HepG2 (cell line): ENCODE data around the gene MAPK13. TPM values are rescaled to one million over a fixed set of nuclear protein-coding genes. Genes with fewer than 3 reads are reported as not detected.

Source experiments
- AKAP8 ChIP-seq: sonication (generic); formaldehyde crosslinking; IDR thresholded peaks from 2 replicates; pipeline ENCODE4 v1.5.1; 2020; ENCODE audit warnings: mild to moderate bottlenecking, missing genetic modification reagents
- CENPT ChIP-seq: sonication (generic); formaldehyde crosslinking; IDR thresholded peaks from 2 replicates; pipeline ENCODE4 v1.8.0; 2022; ENCODE audit warnings: low read depth, mild to moderate bottlenecking, moderate library complexity, missing genetic modification reagents
- DNMT3B ChIP-seq: conservative IDR thresholded peaks from 2 replicates; pipeline ENCODE4 v1.6.1; 2016; ENCODE audit warnings: missing biosample characterization, control low read depth
- GPN1 ChIP-seq: sonication (generic); formaldehyde crosslinking; IDR thresholded peaks from 2 replicates; pipeline ENCODE4 v1.5.1; 2020; ENCODE audit warnings: missing genetic modification reagents, borderline replicate concordance
- IRF2 ChIP-seq: IDR thresholded peaks from 2 replicates; pipeline ENCODE4 v1.6.1; 2018; ENCODE audit warnings: missing genetic modification reagents, missing compliant biosample characterization
- MXI1 ChIP-seq: IDR thresholded peaks from 3 replicates; pipeline ENCODE4 v1.6.1; 2012; ENCODE audit warnings: low read depth, low read length, inconsistent platforms, borderline replicate concordance
- NONO ChIP-seq, 2 experiments: fragments of 450-650 bp in 1 of 2; sonication (generic) in 1 of 2; formaldehyde crosslinking in 1 of 2; IDR thresholded peaks in 1 of 2; conservative IDR thresholded peaks in 1 of 2; 2 replicates each; pipeline versions ENCODE4 v1.6.1 to v1.8.0; 2017 to 2022; ENCODE audit warnings: mild to moderate bottlenecking in 1 of 2, missing genetic modification reagents in 1 of 2, moderate library complexity in 1 of 2
- REXO4 ChIP-seq: sonication (generic); formaldehyde crosslinking; IDR thresholded peaks from 2 replicates; pipeline ENCODE4 v1.8.0; 2022; ENCODE audit warnings: missing genetic modification reagents, mild to moderate bottlenecking, borderline replicate concordance
- RXRB ChIP-seq: IDR thresholded peaks from 2 replicates; pipeline ENCODE4 v1.6.1; 2016; ENCODE audit warnings: borderline replicate concordance, missing genetic modification reagents, missing compliant biosample characterization
- SUZ12 ChIP-seq: fragments of 150-350 bp; IDR thresholded peaks from 2 replicates; pipeline ENCODE4 v1.6.1; 2014; ENCODE audit warnings: low read depth, low read length
- ZNF121 ChIP-seq: sonication (generic); formaldehyde crosslinking; IDR thresholded peaks from 2 replicates; pipeline ENCODE4 v1.5.0; 2020; ENCODE audit warnings: mild to moderate bottlenecking, missing genetic modification reagents
- ZNF292 ChIP-seq: sonication (generic); formaldehyde crosslinking; IDR thresholded peaks from 2 replicates; pipeline ENCODE4 v1.8.1; 2022; ENCODE audit warnings: mild to moderate bottlenecking, low read depth, missing genetic modification reagents, borderline replicate concordance
- ZNF317 ChIP-seq: sonication (generic); formaldehyde crosslinking; IDR thresholded peaks from 2 replicates; pipeline ENCODE4 v1.5.0; 2020; ENCODE audit warnings: mild to moderate bottlenecking, missing genetic modification reagents
- ZNF34 ChIP-seq: sonication (generic); formaldehyde crosslinking; IDR thresholded peaks from 2 replicates; pipeline ENCODE4 v1.4.0; 2020; ENCODE audit warnings: mild to moderate bottlenecking, missing genetic modification reagents, borderline replicate concordance
- ZNF432 ChIP-seq: sonication (generic); formaldehyde crosslinking; IDR thresholded peaks from 2 replicates; pipeline ENCODE4 v1.5.0; 2020; ENCODE audit warnings: missing genetic modification reagents, mild to moderate bottlenecking, borderline replicate concordance
- ZNF615 ChIP-seq: sonication (generic); formaldehyde crosslinking; IDR thresholded peaks from 2 replicates; pipeline ENCODE4 v1.5.0; 2020; ENCODE audit warnings: mild to moderate bottlenecking, missing genetic modification reagents, borderline replicate concordance
- ZNF747 ChIP-seq: sonication (generic); formaldehyde crosslinking; IDR thresholded peaks from 2 replicates; pipeline ENCODE4 v1.8.1; 2023; ENCODE audit warnings: missing genetic modification reagents, mild to moderate bottlenecking, borderline replicate concordance
- polyA plus RNA-seq, 8 experiments: library from polyadenylated mRNA; depleted of rRNA in 3 of 8; stranded (reverse) in 7 of 8; unstranded in 1 of 8; fragments of >200 nt; fragmentation: Illumina TruSeq in 4 of 8; extraction: Trizol in 4 of 8; gene quantifications; 2 replicates each; pipeline versions ENCODE4 v1.2.1 to v1.2.3, GENCODE V29; 2011 to 2016; ENCODE audit warnings: low read depth in 4 of 8, missing spikeins in 1 of 8, mixed read lengths in 1 of 8; ENCODE audit not compliant: insufficient read depth in 1 of 8
- total RNA-seq, 5 experiments: library from RNA; depleted of rRNA; stranded (reverse); fragments of >200 nt; fragmentation: Illumina TruSeq; extraction: Trizol; gene quantifications; 2 replicates each; pipeline ENCODE4 v1.2.3, GENCODE V29; 2016; ENCODE audit warnings: low read depth in 1 of 5
- TF ChIP-seq, protein P1 (sequence below): sonication (generic); formaldehyde crosslinking; IDR thresholded peaks from 2 replicates; pipeline ENCODE4 v1.8.1; 2022; ENCODE audit warnings: mild to moderate bottlenecking, missing genetic modification reagents
- TF ChIP-seq, protein P2 (sequence below): sonication (generic); formaldehyde crosslinking; IDR thresholded peaks from 2 replicates; pipeline ENCODE4 v1.5.0; 2020; ENCODE audit warnings: mild to moderate bottlenecking, missing genetic modification reagents
- TF ChIP-seq, protein P3 (sequence below): sonication (generic); formaldehyde crosslinking; IDR thresholded peaks from 2 replicates; pipeline ENCODE4 v1.5.0; 2020; ENCODE audit warnings: missing genetic modification reagents
- TF ChIP-seq, protein P4 (sequence below): sonication (generic); formaldehyde crosslinking; IDR thresholded peaks from 2 replicates; pipeline ENCODE4 v1.4.0; 2020; ENCODE audit warnings: missing genetic modification reagents
- TF ChIP-seq, protein P5 (sequence below): sonication (generic); formaldehyde crosslinking; IDR thresholded peaks from 2 replicates; pipeline ENCODE4 v1.8.0; 2022; ENCODE audit warnings: mild to moderate bottlenecking, missing genetic modification reagents, moderate library complexity

The MAPK13 gene
- total and polyA plus RNA-seq, 2 of the 13 experiments (the other 11 are each of a cell fraction or from before 2014, with no cell fraction given) = 12.7 to 43.4 TPM

DNA sequence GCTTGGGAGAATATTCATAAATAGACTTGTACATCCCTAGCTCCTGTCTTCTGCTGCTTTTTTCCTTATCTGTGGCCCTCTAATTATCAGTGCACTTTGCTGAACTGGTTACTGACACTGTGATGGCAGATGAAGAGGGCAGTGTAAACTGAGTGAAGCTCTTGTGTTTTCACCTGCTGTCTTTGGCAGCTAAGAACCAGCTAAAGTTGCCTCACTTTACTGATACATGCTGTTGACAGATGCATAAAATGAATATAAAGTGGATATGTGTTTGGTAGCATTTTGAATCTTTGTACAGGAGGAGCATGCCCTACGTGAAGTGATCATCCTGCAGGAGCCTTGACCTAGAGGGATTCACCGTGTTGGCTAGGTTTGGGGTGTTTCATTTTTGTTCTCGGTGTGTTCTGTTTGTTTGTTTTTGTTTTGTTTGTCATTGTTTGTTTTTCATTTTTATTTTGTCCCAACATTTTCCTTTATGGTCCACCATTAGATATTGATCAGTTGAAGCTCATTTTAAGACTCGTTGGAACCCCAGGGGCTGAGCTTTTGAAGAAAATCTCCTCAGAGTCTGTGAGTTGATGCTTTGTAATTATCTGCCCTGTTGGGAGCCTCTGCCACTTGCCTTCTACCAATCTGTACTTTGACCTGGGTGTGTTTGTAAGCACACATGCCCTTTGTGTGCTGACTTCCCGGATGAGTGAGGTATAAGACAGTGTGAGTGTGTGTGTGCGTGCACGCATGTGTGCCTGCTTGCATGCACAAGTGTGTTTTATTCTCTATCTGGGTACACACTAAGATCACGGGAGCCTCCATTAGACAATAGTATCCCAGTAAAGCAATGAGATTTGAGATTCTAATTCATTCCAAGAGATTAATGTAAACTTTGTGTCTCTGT is 34.6 kb upstream of the MAPK13 start (continued):
- peak; percentile 86; the same call in 1 of the 2 replicates for TF ChIP-seq RXRB
- 0 out of 2 replicates have a peak, but pooled peaks have one; percentile 28 for TF ChIP-seq ZNF121 (CRISPR knock-in tag)
- TF ChIP-seq REXO4 (CRISPR knock-in tag) = no peak
- TF ChIP-seq, protein P1, sequence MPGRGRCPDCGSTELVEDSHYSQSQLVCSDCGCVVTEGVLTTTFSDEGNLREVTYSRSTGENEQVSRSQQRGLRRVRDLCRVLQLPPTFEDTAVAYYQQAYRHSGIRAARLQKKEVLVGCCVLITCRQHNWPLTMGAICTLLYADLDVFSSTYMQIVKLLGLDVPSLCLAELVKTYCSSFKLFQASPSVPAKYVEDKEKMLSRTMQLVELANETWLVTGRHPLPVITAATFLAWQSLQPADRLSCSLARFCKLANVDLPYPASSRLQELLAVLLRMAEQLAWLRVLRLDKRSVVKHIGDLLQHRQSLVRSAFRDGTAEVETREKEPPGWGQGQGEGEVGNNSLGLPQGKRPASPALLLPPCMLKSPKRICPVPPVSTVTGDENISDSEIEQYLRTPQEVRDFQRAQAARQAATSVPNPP (CRISPR knock-in tag) = no peak
- TF ChIP-seq ZNF432 (CRISPR knock-in tag) = no peak
- 0 out of 2 replicates have a peak, but pooled peaks have one; percentile 23 for TF ChIP-seq DNMT3B (CRISPR knock-in tag)
- TF ChIP-seq ZNF292 (CRISPR knock-in tag) = peak; percentile 87; the same call in 1 of the 2 replicates
- TF ChIP-seq AKAP8 (CRISPR knock-in tag) = no peak
- TF ChIP-seq ZNF747 = 0 out of 2 replicates have a peak, but pooled peaks have one; percentile 66
- TF ChIP-seq, protein P2, sequence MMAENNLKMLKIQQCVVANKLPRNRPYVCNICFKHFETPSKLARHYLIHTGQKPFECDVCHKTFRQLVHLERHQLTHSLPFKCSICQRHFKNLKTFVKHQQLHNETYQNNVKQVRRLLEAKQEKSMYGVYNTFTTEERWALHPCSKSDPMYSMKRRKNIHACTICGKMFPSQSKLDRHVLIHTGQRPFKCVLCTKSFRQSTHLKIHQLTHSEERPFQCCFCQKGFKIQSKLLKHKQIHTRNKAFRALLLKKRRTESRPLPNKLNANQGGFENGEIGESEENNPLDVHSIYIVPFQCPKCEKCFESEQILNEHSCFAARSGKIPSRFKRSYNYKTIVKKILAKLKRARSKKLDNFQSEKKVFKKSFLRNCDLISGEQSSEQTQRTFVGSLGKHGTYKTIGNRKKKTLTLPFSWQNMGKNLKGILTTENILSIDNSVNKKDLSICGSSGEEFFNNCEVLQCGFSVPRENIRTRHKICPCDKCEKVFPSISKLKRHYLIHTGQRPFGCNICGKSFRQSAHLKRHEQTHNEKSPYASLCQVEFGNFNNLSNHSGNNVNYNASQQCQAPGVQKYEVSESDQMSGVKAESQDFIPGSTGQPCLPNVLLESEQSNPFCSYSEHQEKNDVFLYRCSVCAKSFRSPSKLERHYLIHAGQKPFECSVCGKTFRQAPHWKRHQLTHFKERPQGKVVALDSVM (CRISPR knock-in tag) = peak; percentile 22; the same call in 1 of the 2 replicates
- TF ChIP-seq GPN1 = no peak
- TF ChIP-seq MXI1 = peak; percentile 93; the same call in 2 of the 3 replicates
- no peak for TF ChIP-seq ZNF34 (CRISPR knock-in tag)
- TF ChIP-seq ZNF615 = peak; percentile 90; the same call in 1 of the 2 replicates
- TF ChIP-seq, protein P3, sequence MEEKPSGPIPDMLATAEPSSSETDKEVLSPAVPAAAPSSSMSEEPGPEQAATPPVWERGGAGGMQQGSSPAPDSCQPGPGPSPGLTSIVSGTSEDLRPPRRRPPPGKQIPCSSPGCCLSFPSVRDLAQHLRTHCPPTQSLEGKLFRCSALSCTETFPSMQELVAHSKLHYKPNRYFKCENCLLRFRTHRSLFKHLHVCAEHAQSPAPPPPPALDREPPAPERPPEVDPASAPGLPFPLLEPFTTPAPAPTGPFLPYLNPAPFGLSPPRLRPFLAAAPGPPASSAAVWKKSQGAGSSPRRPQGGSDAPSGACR = peak; percentile 83; the same call in 1 of the 2 replicates
- peak; percentile 96 for TF ChIP-seq IRF2 (CRISPR knock-in tag)
- TF ChIP-seq NONO (IDR thresholded peaks at IDR 0.05) = no peak
- peak; percentile 87 for TF ChIP-seq NONO (CRISPR knock-in tag; conservative IDR thresholded peaks at IDR 0.05)
- TF ChIP-seq, protein P4, sequence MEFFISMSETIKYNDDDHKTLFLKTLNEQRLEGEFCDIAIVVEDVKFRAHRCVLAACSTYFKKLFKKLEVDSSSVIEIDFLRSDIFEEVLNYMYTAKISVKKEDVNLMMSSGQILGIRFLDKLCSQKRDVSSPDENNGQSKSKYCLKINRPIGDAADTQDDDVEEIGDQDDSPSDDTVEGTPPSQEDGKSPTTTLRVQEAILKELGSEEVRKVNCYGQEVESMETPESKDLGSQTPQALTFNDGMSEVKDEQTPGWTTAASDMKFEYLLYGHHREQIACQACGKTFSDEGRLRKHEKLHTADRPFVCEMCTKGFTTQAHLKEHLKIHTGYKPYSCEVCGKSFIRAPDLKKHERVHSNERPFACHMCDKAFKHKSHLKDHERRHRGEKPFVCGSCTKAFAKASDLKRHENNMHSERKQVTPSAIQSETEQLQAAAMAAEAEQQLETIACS = no peak
- TF ChIP-seq SUZ12 = no peak
- peak; percentile 78 for TF ChIP-seq ZNF317
- TF ChIP-seq, protein P5, sequence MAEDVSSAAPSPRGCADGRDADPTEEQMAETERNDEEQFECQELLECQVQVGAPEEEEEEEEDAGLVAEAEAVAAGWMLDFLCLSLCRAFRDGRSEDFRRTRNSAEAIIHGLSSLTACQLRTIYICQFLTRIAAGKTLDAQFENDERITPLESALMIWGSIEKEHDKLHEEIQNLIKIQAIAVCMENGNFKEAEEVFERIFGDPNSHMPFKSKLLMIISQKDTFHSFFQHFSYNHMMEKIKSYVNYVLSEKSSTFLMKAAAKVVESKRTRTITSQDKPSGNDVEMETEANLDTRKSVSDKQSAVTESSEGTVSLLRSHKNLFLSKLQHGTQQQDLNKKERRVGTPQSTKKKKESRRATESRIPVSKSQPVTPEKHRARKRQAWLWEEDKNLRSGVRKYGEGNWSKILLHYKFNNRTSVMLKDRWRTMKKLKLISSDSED (CRISPR knock-in tag) = no peak
- TF ChIP-seq CENPT (CRISPR knock-in tag) = no peak
